Fibroblast of skin of left biceps (primary cell): ENCODE data around the gene SLIT1.
A peak's percentile ranks its signal among the peaks of the same experiment; 100 is the strongest.
"Not testable (repeated sequence)": the region's sequence is repeated elsewhere in the genome, so short reads cannot be mapped to it uniquely, and the experiment has no call there.

ENCODE experiments used
- DNase-seq, 2 experiments: peaks; one replicate each; pipeline ENCODE4 v3.0.0-alpha.2; 2013; ENCODE audit warnings: low read depth in 2 of 2

The SLIT1 gene

GRCh38 chr10:97082575-97082974, 103.2 kb downstream of the SLIT1 start:
- DNase-seq: not testable (repeated sequence)

GRCh38 chr10:97081621-97082235, 104.0 kb downstream of the SLIT1 start:
- peak; percentile 3 to 17 for DNase-seq

GRCh38 chr10:97080051-97080776, 105.5 kb downstream of the SLIT1 start:
- DNase-seq: no peak

GRCh38 chr10:97079448-97079847, 106.3 kb downstream of the SLIT1 start:
- DNase-seq: no peak

- no peak for DNase-seq
These were observed 106.8 kb downstream of the SLIT1 start for GRCh38 chr10:97078938-97079445.

GRCh38 chr10:97078261-97078937, 107.4 kb downstream of the SLIT1 start:
- DNase-seq: no peak

- DNase-seq: no peak
These were observed 109.0 kb downstream of the SLIT1 start for GRCh38 chr10:97076781-97077180.

GRCh38 chr10:97075961-97076525, 109.7 kb downstream of the SLIT1 start:
- DNase-seq: no peak

- DNase-seq: no peak
These were observed 110.3 kb downstream of the SLIT1 start for GRCh38 chr10:97075421-97075820.

- DNase-seq: no peak
These were observed 111.3 kb downstream of the SLIT1 start for GRCh38 chr10:97074256-97075145.

GRCh38 chr10:97072851-97073665, 112.7 kb downstream of the SLIT1 start:
- peak; percentile 20 to 28 for DNase-seq

- no peak for DNase-seq
These were observed 114.3 kb downstream of the SLIT1 start for GRCh38 chr10:97071496-97071895.

- no peak for DNase-seq
These were observed 116.0 kb downstream of the SLIT1 start for GRCh38 chr10:97069576-97070362.

- no peak for DNase-seq
These were observed 116.7 kb downstream of the SLIT1 start for GRCh38 chr10:97069026-97069425.

- DNase-seq: no peak
These were observed 117.9 kb downstream of the SLIT1 start for GRCh38 chr10:97067716-97068391.

GRCh38 chr10:97066877-97067555, 118.7 kb downstream of the SLIT1 start:
- DNase-seq: no peak

- no peak for DNase-seq
These were observed 119.8 kb downstream of the SLIT1 start for GRCh38 chr10:97065686-97066660.
